ENCODE results near the gene SDK1. TPM values are rescaled to one million over a fixed set of nuclear protein-coding genes. Genes with fewer than 3 reads are reported as not detected.

The SDK1 gene
- total and polyA plus RNA-seq, 2 experiments from 2014 or later, result 4.1 to 16.5 TPM

DNA sequence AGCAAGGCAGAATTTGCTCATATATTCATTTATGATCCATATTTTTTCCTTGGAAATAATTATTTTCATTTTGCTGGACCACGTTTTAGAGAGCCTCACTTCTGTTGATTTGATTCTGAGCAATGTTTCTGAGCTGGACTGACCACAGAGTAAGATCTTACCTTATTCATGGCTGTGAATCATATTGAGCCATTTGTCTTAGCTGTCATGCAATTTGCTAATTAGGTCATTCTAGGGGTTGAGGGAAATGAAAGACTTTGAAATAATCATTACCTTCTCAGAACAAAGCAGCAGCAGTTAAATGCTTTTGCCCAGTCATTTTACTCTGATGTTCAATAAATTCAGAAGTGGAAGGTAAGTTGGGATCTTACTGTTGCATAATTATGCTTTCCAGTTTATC lies 251.4 kb downstream of the SDK1 start:
- H3K4me1 ChIP-seq (ENCODE audit: low read depth), result no peaks in the 10 kb centered on the region
- no peak for DNase-seq (ENCODE audit: low read depth in 1 of 2, low spot score in 1 of 2)
- H3K27ac ChIP-seq, result no peak overlapping the region
- H3K27me3 ChIP-seq, result no peaks in the 10 kb centered on the region
- H3K9me3 ChIP-seq (ENCODE audit: low read depth), result no peaks in the 10 kb centered on the region
- H3K36me3 ChIP-seq, result no peaks in the 10 kb centered on the region
- TF ChIP-seq, protein P1, sequence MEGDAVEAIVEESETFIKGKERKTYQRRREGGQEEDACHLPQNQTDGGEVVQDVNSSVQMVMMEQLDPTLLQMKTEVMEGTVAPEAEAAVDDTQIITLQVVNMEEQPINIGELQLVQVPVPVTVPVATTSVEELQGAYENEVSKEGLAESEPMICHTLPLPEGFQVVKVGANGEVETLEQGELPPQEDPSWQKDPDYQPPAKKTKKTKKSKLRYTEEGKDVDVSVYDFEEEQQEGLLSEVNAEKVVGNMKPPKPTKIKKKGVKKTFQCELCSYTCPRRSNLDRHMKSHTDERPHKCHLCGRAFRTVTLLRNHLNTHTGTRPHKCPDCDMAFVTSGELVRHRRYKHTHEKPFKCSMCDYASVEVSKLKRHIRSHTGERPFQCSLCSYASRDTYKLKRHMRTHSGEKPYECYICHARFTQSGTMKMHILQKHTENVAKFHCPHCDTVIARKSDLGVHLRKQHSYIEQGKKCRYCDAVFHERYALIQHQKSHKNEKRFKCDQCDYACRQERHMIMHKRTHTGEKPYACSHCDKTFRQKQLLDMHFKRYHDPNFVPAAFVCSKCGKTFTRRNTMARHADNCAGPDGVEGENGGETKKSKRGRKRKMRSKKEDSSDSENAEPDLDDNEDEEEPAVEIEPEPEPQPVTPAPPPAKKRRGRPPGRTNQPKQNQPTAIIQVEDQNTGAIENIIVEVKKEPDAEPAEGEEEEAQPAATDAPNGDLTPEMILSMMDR (IDR thresholded peaks at IDR 0.05; ENCODE audit: low read depth, low read length), result no peak
- H3K4me3 ChIP-seq, result no peak overlapping the region

DNA sequence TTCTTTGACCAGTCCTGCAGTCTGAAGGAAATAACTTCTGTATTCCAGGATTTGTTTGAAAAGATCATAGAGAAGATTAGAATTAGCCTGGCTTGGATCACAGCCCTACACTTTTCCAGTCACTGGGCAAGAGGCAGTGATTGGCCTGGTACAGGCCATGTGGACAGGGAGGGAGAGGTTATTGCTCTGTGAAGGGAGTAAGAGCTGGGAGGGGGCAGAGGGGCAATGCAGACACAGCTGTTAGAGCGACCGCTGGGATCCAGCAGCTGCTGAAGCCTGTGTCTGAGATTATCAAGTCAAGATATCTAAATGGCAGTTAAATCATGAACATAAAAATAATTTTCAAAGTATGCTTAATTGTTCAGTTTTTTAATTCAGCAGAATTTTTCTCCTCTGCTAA lies 257.3 kb downstream of the SDK1 start:
- no peak overlapping the region for H3K4me3 ChIP-seq
- peaks cover 11% of the 10 kb centered on the region for H3K4me1 ChIP-seq (ENCODE audit: low read depth)
- no peak overlapping the region for H3K27ac ChIP-seq
- H3K9me3 ChIP-seq (ENCODE audit: low read depth), result no peaks in the 10 kb centered on the region
- DNase-seq (ENCODE audit: low read depth in 1 of 2, low spot score in 1 of 2), result no peak
- TF ChIP-seq, protein P1 (IDR thresholded peaks at IDR 0.05; ENCODE audit: low read depth, low read length), result no peak
- H3K27me3 ChIP-seq, result no peaks in the 10 kb centered on the region
- no peaks in the 10 kb centered on the region for H3K36me3 ChIP-seq

- Histone ChIP-seq H3K27ac (no peak overlapping the region), H3K4me1 (ENCODE audit: low read depth) (peaks cover 11% of the 10 kb centered on the region), H3K9me3 (ENCODE audit: low read depth) (no peaks in the 10 kb centered on the region), H3K4me3 (no peak overlapping the region), H3K27me3 (no peaks in the 10 kb centered on the region), H3K36me3 (no peaks in the 10 kb centered on the region)
- TF ChIP-seq, protein P1 (IDR thresholded peaks at IDR 0.05; ENCODE audit: low read depth, low read length), result no peak
- DNase-seq (ENCODE audit: low read depth in 1 of 2, low spot score in 1 of 2), result peak in 1 of 2 donors; percentile 91
Measured at GRCh38 chr7:3559278-3559677, 258.2 kb downstream of the SDK1 start.

DNA sequence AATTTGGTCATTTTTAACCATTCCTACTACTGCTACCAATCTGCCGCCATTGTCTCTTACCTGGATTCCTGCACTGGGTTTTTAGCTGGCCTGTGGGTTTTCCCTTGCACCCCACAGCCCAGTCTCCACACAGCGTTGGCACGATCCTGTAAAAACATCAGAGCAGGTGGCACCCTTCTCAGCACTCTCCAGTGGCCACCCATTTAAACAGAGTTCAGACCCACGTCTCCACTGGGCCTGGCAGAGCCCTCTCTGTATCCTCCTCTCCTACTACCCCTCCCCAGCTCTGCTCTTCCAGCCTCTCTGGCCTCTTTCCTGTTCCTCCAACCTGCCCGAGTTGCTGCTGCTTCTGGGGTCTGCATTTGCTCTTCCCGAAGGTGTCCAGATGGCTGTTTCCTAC lies 259.4 kb downstream of the SDK1 start:
- H3K4me3 ChIP-seq, result no peak overlapping the region
- DNase-seq (ENCODE audit: low read depth in 1 of 2, low spot score in 1 of 2), result no peak
- TF ChIP-seq, protein P1 (IDR thresholded peaks at IDR 0.05; ENCODE audit: low read depth, low read length), result no peak
- H3K36me3 ChIP-seq, result no peaks in the 10 kb centered on the region
- H3K9me3 ChIP-seq (ENCODE audit: low read depth), result no peaks in the 10 kb centered on the region
- H3K27ac ChIP-seq, result no peak overlapping the region
- H3K4me1 ChIP-seq (ENCODE audit: low read depth), result peaks cover 11% of the 10 kb centered on the region
- H3K27me3 ChIP-seq, result no peaks in the 10 kb centered on the region

DNA sequence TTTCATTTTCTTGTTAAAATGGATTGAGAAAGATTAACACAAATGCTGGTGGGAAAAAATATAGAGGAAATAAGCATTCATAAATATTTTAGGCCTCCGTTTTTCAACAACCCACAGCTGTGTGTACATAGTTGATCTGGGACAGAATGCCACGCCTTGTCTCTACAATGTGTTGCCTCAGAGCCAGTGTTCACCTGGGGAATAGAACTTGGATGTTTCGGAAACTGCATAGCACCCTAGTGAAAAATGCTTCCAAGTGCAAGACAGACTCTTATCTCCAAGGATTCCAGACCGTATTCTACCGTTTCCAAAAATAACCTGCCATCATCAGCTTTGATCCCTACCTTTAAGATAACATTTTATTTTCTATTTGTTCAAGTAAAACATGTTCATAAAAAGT lies 260.9 kb downstream of the SDK1 start:
- H3K27ac ChIP-seq, result no peak overlapping the region
- no peak overlapping the region for H3K4me3 ChIP-seq
- no peaks in the 10 kb centered on the region for H3K27me3 ChIP-seq
- DNase-seq (ENCODE audit: low read depth in 1 of 2, low spot score in 1 of 2), result no peak
- H3K36me3 ChIP-seq, result no peaks in the 10 kb centered on the region
- peaks cover 11% of the 10 kb centered on the region for H3K4me1 ChIP-seq (ENCODE audit: low read depth)
- TF ChIP-seq, protein P1 (IDR thresholded peaks at IDR 0.05; ENCODE audit: low read depth, low read length), result no peak
- no peaks in the 10 kb centered on the region for H3K9me3 ChIP-seq (ENCODE audit: low read depth)

DNA sequence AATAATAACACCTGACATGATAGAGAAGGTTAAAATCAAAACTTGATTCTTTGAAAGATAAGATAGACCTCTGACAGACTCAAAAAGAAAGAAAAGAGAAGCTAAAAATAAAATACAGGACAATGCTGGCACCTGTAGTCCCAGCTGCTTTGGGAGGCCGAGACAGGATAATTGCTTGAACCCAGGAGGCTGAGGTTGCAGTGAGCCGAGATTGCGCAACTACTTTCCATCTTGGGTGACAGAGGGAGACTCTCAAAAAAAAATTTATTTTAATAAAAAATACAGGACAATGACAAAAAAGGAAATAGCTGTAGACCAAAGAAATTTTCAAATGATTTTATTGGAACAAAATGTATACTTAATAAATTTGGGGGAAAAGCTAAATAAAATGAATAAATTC lies 263.2 kb downstream of the SDK1 start:
- no peaks in the 10 kb centered on the region for H3K9me3 ChIP-seq (ENCODE audit: low read depth)
- H3K27me3 ChIP-seq, result no peaks in the 10 kb centered on the region
- TF ChIP-seq, protein P1 (IDR thresholded peaks at IDR 0.05; ENCODE audit: low read depth, low read length), result no peak
- peaks cover 6% of the 10 kb centered on the region for H3K4me1 ChIP-seq (ENCODE audit: low read depth)
- H3K4me3 ChIP-seq, result no peak overlapping the region
- no peak for DNase-seq (ENCODE audit: low read depth in 1 of 2, low spot score in 1 of 2)
- H3K36me3 ChIP-seq, result no peaks in the 10 kb centered on the region
- H3K27ac ChIP-seq, result no peak overlapping the region
